ENCODE data around the gene XCR1.
"Not testable (repeated sequence)": the region's sequence is repeated elsewhere in the genome, so short reads cannot be mapped to it uniquely, and the experiment has no call there.

Gene XCR1

GRCh38 chr3:46008058-46008457 lies 19.2 kb downstream of the XCR1 start:
- 0 out of 2 replicates have a peak, but pooled peaks cover 2% of the 10 kb centered on the region for H3K27me3 ChIP-seq (ENCODE audit: low read depth)
- in situ Hi-C loops (cut with MboI; ENCODE audit: low sequenced_read_pairs) = no loop called here
- H3K36me3 ChIP-seq (replicated peaks) = no peaks in the 10 kb centered on the region
- H3K4me1 ChIP-seq = no peaks in the 10 kb centered on the region
- H3K9me3 ChIP-seq = no peaks in the 10 kb centered on the region
- DNase-seq (ENCODE audit: low spot score in 2 of 2) = no peak
- no peak overlapping the region for H3K4me3 ChIP-seq

GRCh38 chr3:46007280-46007679 lies 20.0 kb downstream of the XCR1 start:
- H3K36me3 ChIP-seq (replicated peaks) = no peaks in the 10 kb centered on the region
- in situ Hi-C loops (cut with MboI; ENCODE audit: low sequenced_read_pairs) = no loop called here

GRCh38 chr3:46006238-46007032 lies 20.8 kb downstream of the XCR1 start:
- DNase-seq (ENCODE audit: low spot score in 2 of 2) = no peak

More at GRCh38 chr3:46007280-46007679, 20.0 kb downstream of the XCR1 start:
- Histone ChIP-seq H3K4me3 (no peak overlapping the region), H3K27me3 (ENCODE audit: low read depth) (0 out of 2 replicates have a peak, but pooled peaks cover 2% of the 10 kb centered on the region), H3K9me3 (no peaks in the 10 kb centered on the region), H3K4me1 (no peaks in the 10 kb centered on the region)
- DNase-seq (ENCODE audit: low spot score in 2 of 2) = no peak

GRCh38 chr3:46003706-46004105 lies 23.6 kb downstream of the XCR1 start:
- H3K4me3 ChIP-seq; H3K27me3 ChIP-seq (ENCODE audit: low read depth); H3K36me3 ChIP-seq (replicated peaks); H3K4me1 ChIP-seq; H3K9me3 ChIP-seq; DNase-seq (ENCODE audit: low spot score in 2 of 2); in situ Hi-C loops (cut with MboI; ENCODE audit: low sequenced_read_pairs): not testable (repeated sequence)

More at GRCh38 chr3:46006238-46007032, 20.8 kb downstream of the XCR1 start:
- H3K36me3 ChIP-seq (replicated peaks) = no peaks in the 10 kb centered on the region
- H3K27me3 ChIP-seq (ENCODE audit: low read depth) = 0 out of 2 replicates have a peak, but pooled peaks cover 2% of the 10 kb centered on the region
- no peak overlapping the region for H3K4me3 ChIP-seq
- in situ Hi-C loops (cut with MboI; ENCODE audit: low sequenced_read_pairs) = no loop called here
- H3K9me3 ChIP-seq = no peaks in the 10 kb centered on the region
- no peaks in the 10 kb centered on the region for H3K4me1 ChIP-seq

GRCh38 chr3:46001178-46001577 lies 26.1 kb downstream of the XCR1 start:
- no peaks in the 10 kb centered on the region for H3K36me3 ChIP-seq (replicated peaks)
- in situ Hi-C loops (cut with MboI; ENCODE audit: low sequenced_read_pairs) = no loop called here

GRCh38 chr3:45997942-45998341 lies 29.3 kb downstream of the XCR1 start:
- Histone ChIP-seq H3K4me3 (no peak overlapping the region), H3K9me3 (no peaks in the 10 kb centered on the region), H3K27me3 (ENCODE audit: low read depth) (peaks cover 7% of the 10 kb centered on the region; the same call in 1 of the 2 replicates), H3K4me1 (peaks cover 3% of the 10 kb centered on the region; the same call in 1 of the 2 replicates), H3K36me3 (replicated peaks) (0 out of 2 replicates have a peak, but pooled peaks cover 3% of the 10 kb centered on the region)
- DNase-seq (ENCODE audit: low spot score in 2 of 2) = no peak
- in situ Hi-C loops (cut with MboI; ENCODE audit: low sequenced_read_pairs) = no loop called here

More at GRCh38 chr3:46001178-46001577, 26.1 kb downstream of the XCR1 start:
- Histone ChIP-seq H3K9me3 (no peaks in the 10 kb centered on the region), H3K27me3 (ENCODE audit: low read depth) (peaks cover 7% of the 10 kb centered on the region; the same call in 1 of the 2 replicates), H3K4me1 (no peaks in the 10 kb centered on the region), H3K4me3 (no peak overlapping the region)
- no peak for DNase-seq (ENCODE audit: low spot score in 2 of 2)

- DNase-seq (ENCODE audit: low spot score in 2 of 2); H3K27me3 ChIP-seq (ENCODE audit: low read depth); H3K36me3 ChIP-seq (replicated peaks); H3K4me3 ChIP-seq; H3K4me1 ChIP-seq; in situ Hi-C loops (cut with MboI; ENCODE audit: low sequenced_read_pairs); H3K9me3 ChIP-seq: not testable (repeated sequence)
These were observed 29.8 kb downstream of the XCR1 start for GRCh38 chr3:45997499-45997898.

GRCh38 chr3:45995236-45996192 lies 31.8 kb downstream of the XCR1 start, which contains the start of gene FYCO1:
FYCO1 (minus strand) TSS chr3:45995824; CDS start chr3:45984910, 10,914 bp downstream.
- Histone ChIP-seq H3K4me1 (peaks cover 3% of the 10 kb centered on the region; the same call in 1 of the 2 replicates), H3K4me3 (peak within 1 kb of the TSS; percentile 90), H3K27me3 (ENCODE audit: low read depth) (peaks cover 7% of the 10 kb centered on the region; the same call in 1 of the 2 replicates), H3K36me3 (replicated peaks) (0 out of 2 replicates have a peak, but pooled peaks cover 3% of the 10 kb centered on the region), H3K9me3 (no peaks in the 10 kb centered on the region)
- DNase-seq (ENCODE audit: low spot score in 2 of 2) = peak; percentile 73 to 94
- in situ Hi-C loops (cut with MboI; ENCODE audit: low sequenced_read_pairs) = no loop called here

- in situ Hi-C loops (cut with MboI; ENCODE audit: low sequenced_read_pairs) = no loop called here
- H3K27me3 ChIP-seq (ENCODE audit: low read depth) = peaks cover 4% of the 10 kb centered on the region; the same call in 1 of the 2 replicates
- 0 out of 2 replicates have a peak, but pooled peaks cover 3% of the 10 kb centered on the region for H3K36me3 ChIP-seq (replicated peaks)
- peaks cover 3% of the 10 kb centered on the region; the same call in 1 of the 2 replicates for H3K4me1 ChIP-seq
- peak overlapping the region; percentile 90 for H3K4me3 ChIP-seq
- peak; percentile 9 to 41 for DNase-seq (ENCODE audit: low spot score in 2 of 2)
- H3K9me3 ChIP-seq = no peaks in the 10 kb centered on the region
These were observed 32.7 kb downstream of the XCR1 start for GRCh38 chr3:45994419-45995235.

GRCh38 chr3:45993421-45994027 lies 33.8 kb downstream of the XCR1 start:
- Histone ChIP-seq H3K4me1 (peaks cover 3% of the 10 kb centered on the region; the same call in 1 of the 2 replicates), H3K9me3 (no peaks in the 10 kb centered on the region), H3K4me3 (no peak overlapping the region), H3K36me3 (replicated peaks) (0 out of 2 replicates have a peak, but pooled peaks cover 3% of the 10 kb centered on the region), H3K27me3 (ENCODE audit: low read depth) (peaks cover 3% of the 10 kb centered on the region; the same call in 1 of the 2 replicates)
- in situ Hi-C loops (cut with MboI; ENCODE audit: low sequenced_read_pairs) = no loop called here
- DNase-seq (ENCODE audit: low spot score in 2 of 2) = no peak

GRCh38 chr3:45992821-45993221 lies 34.5 kb downstream of the XCR1 start:
- Histone ChIP-seq H3K27me3 (ENCODE audit: low read depth) (no peaks in the 10 kb centered on the region), H3K9me3 (no peaks in the 10 kb centered on the region), H3K4me3 (no peak overlapping the region), H3K36me3 (replicated peaks) (0 out of 2 replicates have a peak, but pooled peaks cover 3% of the 10 kb centered on the region), H3K4me1 (peaks cover 3% of the 10 kb centered on the region; the same call in 1 of the 2 replicates)
- no peak for DNase-seq (ENCODE audit: low spot score in 2 of 2)
- in situ Hi-C loops (cut with MboI; ENCODE audit: low sequenced_read_pairs) = no loop called here

GRCh38 chr3:45992133-45992729 lies 35.1 kb downstream of the XCR1 start:
- Histone ChIP-seq H3K9me3 (no peaks in the 10 kb centered on the region), H3K36me3 (replicated peaks) (0 out of 2 replicates have a peak, but pooled peaks cover 3% of the 10 kb centered on the region), H3K27me3 (ENCODE audit: low read depth) (no peaks in the 10 kb centered on the region), H3K4me3 (no peak overlapping the region), H3K4me1 (peaks cover 3% of the 10 kb centered on the region; the same call in 1 of the 2 replicates)
- DNase-seq (ENCODE audit: low spot score in 2 of 2) = no peak
- in situ Hi-C loops (cut with MboI; ENCODE audit: low sequenced_read_pairs) = no loop called here

All from HAP-1 (cell line).